Uterus (tissue), 2 donors: Measurements from ENCODE around the gene ACVR1.

Experiments used
- POLR2A ChIP-seq, 2 donors: fragments of 450-650 bp; IDR thresholded peaks; one replicate each; pipeline ENCODE4 v1.6.1; 2016; ENCODE audit warnings: antibody characterized with exemption in 2 of 2, mild to moderate bottlenecking in 1 of 2, moderate library complexity in 1 of 2
- TF ChIP-seq, protein P1 (sequence below), 4 experiments: fragments of 200-600 bp in 2 of 4; fragments of 450-650 bp in 2 of 4; sonication (generic) in 2 of 4; IDR thresholded peaks; one replicate each; pipeline ENCODE4 v1.5.1; 2016 to 2019; ENCODE audit warnings: antibody characterized with exemption in 4 of 4, mild to moderate bottlenecking in 2 of 4, moderate library complexity in 1 of 4

DNA sequence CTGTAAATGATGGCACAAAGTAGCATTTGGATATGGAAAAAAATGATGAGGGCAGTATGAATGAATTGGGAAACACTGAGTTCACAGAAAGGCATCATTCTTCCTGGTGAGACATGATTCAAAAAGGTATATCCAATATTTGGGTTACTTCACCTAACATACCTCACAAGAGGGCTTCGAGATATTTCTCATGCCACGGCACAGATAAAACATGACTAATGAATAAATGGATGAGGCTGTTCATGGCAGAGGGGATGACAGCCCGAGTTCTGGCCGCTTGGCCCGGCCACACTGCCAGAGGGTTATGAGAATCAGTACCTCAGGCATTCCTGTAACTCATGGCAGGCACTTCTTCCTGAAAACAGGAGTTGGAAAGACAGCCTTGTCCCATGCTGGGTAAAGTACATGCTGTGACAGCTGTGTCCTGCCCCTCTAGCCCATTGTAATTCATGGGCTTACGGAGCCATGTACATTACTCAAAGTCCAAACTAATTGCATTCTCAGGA lies 131.5 kb downstream of the ACVR1 start:
- no peak for TF ChIP-seq POLR2A (IDR thresholded peaks at IDR 0.05)
- TF ChIP-seq, protein P1, sequence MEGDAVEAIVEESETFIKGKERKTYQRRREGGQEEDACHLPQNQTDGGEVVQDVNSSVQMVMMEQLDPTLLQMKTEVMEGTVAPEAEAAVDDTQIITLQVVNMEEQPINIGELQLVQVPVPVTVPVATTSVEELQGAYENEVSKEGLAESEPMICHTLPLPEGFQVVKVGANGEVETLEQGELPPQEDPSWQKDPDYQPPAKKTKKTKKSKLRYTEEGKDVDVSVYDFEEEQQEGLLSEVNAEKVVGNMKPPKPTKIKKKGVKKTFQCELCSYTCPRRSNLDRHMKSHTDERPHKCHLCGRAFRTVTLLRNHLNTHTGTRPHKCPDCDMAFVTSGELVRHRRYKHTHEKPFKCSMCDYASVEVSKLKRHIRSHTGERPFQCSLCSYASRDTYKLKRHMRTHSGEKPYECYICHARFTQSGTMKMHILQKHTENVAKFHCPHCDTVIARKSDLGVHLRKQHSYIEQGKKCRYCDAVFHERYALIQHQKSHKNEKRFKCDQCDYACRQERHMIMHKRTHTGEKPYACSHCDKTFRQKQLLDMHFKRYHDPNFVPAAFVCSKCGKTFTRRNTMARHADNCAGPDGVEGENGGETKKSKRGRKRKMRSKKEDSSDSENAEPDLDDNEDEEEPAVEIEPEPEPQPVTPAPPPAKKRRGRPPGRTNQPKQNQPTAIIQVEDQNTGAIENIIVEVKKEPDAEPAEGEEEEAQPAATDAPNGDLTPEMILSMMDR (IDR thresholded peaks at IDR 0.05): no peak
